NCI-H460 (cell line): ENCODE results near the gene DNPEP. TPM values are rescaled to one million over a fixed set of nuclear protein-coding genes. Genes with fewer than 3 reads are reported as not detected.
"Not testable (repeated sequence)": the region's sequence is repeated elsewhere in the genome, so short reads cannot be mapped to it uniquely, and the experiment has no call there.

Experiments used
- DNase-seq: peaks from one replicate; pipeline ENCODE4 v3.0.0-alpha.2; 2016; ENCODE audit warnings: low read depth; ENCODE audit errors: extremely low read depth
- total RNA-seq: library from RNA; depleted of rRNA; stranded (reverse); fragments of >200 nt; shearing (Covaris generic); gene quantifications from 2 replicates; pipeline ENCODE4 v1.2.3, GENCODE V29; 2014

The DNPEP gene
- total RNA-seq, 1 experiment from 2014 or later: 50.8 TPM

DNA sequence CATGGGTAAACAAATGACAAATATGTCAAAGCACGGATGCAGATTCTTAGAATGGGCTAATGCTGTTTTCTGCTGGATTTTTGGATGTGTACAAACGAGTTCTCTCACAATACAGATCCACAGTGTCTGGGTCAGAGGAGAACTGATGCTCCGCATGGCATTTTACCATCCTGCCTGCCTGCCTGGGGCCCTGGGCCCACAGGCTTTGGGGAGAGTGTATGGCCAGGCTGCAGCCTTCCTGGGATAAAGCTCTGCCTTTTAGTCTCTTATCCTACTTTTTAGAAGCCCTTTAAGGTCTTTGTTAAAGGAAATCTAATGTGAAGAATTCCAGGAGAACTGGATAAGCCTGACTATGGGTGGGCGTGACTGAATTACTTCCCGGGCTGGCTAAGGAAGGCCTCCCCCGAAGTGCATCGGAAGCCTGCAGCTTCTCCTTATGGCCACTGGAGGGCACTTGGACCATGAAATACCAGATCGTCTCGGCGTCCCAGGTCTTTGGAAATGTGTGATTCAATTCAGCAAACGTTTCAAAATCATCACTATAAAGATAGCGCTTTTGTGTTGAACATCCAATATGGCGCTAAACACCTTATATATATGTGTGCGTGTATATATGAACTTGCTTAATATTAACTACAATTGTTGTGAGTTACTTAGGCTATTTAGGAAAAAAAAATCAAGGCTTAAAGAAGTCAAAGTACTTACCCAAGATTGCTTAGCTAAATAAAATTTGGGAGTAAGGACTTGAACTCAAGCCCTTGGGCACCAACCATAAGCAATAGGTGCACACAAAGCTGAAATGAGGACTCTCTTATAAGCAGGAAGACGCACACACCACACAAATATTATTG lies 15.2 kb upstream of the DNPEP start:
- peak; percentile 71 for DNase-seq

DNA sequence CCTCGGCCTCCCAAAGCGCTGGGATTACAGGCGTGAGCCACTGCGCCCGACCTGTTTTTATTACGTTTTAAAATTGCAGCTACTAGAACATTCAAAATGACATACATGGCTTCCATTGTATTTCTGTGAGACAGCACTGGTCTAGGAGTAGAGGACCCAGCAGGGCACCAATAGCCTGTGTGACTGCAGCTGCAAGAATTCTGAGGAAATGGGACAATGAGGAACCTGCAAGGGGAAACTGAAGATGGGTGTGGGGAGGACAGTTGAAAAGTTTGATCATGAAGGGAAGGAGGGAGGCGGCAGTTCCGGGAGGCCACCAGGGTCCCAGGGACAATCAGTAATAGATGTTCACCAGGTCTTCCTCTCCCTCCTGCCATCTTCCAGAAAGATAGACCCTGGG lies 13.9 kb upstream of the DNPEP start:
- no peak for DNase-seq

DNA sequence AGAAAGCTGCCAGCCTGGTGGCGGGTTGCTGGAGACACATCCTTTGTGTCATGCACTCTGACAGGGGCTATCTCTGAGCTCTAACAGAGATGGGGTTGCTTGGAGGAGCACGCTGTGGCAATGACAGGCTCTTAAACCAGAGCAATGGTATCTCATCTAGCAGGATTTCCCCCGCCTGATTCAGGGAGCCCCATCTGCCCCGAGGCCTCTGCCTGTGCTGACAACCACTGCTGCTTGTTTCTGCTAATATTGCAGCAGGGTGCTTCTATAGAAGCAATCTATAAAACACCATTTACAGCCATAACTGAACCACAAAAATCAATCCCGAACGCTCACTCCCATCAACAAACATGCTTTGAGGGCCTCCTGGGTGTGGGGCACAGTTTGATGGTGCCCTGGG lies 12.8 kb upstream of the DNPEP start:
- DNase-seq: no peak

DNA sequence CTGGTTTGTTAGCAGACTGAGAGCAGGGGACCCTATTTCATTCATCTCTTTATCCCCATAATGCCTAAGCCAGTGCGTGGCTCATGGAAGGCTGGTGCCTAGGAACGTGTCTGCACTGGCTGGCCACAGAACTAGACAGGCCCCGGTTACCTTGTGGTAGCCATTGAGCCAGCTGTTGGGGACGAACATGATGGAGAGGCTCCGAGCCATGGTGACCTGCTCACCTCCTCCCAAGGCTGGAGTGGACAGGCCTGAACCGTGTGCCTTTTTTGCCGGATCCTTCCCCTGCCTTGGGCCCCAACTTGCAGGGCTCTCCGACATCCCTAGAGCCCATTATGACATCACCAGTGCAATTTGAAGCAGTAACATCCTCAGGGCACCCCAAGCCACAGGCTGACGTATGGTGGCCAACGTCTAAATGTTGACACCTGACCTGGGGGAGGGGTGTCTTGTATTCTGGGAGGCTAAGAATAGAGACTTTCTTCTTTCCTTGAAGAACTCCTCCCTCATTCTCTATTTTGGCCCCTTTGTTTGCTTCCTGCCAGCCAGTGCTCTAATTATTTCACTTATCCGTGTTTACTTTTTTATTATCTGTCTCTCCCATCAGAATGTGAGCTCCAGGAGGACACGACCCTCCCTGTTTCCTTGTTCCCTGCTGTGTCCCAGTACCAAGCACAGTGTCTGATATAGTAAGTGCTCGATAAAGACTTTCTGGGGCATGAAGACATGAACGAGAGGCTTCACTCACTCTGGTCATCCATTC lies 12.2 kb upstream of the DNPEP start:
- DNase-seq: no peak

DNA sequence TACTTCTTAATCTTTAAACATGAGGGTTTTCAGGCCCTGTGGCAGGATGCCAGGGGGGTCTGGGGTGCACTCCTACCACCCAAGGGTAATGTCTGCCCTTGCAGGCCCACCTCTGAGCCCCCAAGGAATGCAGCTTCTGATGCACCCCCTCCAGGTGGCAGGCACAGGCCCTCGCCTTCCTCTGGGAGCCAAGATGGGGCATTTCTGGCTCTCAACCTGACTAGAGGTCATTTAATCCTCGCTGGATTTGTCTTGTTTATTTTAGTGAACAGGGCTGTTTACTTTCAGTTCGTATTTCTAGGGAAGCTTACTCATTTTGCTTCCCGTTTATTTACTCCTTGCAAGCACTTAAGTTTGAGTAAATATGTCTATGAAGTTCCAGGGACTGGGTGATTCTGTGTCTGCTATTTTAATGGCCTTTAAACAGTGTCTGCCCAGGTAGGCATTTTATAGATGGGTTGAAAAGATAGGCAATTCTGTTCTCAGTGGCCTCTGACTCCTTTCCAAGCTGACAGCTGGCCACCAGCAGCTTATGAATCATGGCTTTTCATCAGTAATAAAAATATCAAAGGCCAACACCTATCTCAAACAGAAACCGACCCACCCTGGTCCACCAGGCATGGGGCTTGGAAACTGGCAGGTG lies 11.1 kb upstream of the DNPEP start:
- DNase-seq: no peak

DNA sequence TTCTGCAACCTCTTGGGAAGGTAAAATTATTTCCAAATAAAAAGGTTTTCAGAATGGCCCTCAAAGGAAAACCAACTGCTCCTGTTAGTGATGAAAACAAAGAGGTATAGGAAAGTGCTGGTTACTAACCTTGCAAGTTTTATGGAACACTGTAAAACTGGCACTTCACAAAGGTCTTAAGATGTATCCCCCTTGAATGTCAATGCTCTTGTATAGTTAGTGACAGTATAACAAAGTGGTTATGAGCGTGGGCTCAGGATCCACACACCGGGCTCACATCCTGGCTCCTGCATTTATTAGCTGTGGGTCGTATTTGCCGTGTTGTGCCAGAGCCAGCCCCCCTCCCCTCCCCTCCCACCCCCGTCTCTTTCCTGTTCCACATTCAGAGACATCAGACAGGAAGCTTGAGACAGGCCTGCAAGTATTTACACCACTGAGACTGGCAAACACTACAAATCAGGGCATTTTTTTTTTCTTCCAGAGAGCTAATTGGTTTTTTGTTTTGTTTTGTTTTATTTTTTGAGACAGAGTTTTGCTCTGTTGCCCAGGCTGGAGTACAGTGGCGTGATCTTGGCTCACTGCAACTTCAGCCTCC lies 9.2 kb upstream of the DNPEP start:
- DNase-seq: no peak

DNA sequence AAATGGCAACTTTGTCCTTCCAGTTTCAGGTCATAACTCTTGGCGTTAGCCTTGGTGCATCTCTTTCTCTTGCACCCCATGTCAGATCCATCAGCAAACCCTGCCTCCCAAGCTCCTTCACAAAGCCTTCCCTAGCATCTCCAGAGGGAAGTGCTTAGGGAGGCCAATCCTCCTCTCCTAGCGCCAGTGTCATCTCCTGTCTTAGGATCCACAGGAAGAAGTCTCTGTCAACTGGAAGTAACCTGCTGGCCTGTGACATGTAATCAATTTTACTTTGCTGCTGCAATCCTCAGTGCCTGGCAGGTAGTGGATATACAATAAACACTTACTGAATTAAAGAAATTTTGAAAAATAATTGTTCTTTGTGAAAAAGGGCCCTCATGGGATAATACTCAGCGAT lies 7.9 kb upstream of the DNPEP start:
- no peak for DNase-seq

DNA sequence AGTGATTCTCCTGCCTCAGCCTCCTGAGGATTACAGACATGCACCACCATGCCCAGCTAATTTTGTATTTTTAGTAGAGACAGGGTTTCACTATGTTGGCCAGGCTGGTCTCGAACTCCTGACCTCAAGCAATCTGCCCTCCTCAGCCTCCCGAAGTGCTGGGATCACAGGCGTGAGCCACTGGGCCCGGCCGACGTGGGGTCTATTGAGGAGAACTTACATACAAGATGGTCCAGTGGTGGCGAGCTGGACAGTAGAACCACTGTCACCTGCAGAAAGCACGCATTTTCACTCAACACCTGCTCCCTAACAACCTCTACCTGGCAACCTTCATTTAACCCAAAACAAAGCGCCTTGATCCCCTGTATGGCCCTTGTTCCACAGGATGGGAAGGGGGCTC lies 7.3 kb upstream of the DNPEP start:
- not testable (repeated sequence) for DNase-seq

DNA sequence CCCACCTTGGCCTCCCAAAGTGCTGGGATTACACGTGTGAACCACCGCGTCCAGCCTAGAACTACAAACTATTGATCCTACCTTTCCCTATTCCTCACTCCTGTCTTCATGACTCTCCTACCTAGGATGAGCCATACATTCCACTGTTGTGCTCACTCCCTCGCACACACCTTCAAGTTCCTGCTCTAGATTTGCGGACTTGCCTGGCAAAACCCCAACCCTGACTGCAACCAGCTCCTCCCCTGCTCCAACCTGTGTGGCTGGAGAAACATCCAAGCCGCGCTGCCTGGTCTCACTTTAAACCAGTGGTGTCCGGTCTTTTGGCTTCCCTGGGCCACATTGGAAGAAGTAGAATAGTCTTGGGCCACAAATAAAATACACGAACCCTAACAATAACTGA lies 5.0 kb upstream of the DNPEP start:
- DNase-seq: no peak

DNA sequence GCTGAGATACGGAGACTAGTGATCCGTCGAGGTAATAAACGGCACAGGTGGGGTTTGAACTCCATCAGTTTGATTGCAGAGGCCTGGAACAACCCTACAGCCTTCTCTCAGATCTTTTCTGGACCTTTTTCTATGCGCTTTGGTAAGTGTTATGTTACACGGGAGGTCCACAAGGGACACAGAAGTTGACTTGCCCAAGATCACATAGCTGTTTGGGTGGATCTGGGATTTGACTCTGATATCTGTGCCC lies 1.1 kb upstream of the DNPEP start:
- no peak for DNase-seq

DNA sequence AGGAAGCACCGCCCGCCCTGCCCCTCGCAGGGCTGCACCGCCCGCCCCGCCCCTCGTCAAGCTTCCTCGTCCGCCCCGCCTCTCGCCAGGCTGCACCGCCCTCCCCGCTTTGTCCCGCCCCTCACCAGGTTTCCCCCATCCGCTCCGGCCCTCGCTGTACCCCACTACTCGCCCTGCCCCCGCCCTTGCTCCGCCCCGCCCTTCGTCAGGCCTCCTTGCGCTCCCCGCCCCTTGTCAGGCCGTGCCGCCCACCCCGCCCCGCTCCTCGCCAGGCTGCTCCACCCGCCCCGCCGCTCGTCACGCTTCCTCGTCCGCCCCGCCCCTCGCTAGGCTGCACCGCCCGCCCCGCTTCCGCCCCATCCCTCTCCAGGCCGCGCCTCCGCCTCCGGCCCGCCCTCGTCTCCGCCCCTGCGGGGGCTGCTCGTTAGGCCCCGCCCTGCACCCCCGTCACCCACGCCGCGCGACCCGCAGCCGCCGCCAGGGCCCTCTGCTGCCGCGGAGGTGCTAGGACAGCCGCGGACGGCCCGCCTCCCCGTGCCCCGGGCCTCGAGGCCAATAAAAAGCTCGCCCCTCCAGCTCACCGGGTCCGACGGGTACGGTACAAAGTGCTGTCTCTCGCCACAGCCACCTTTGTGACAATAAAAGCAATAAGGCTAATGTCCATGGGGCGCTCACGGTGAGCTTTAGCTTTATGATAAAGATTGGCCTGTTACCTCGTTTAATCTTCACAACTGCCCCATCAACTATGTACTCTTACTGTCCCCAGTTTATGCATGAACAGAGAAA lies 602 bp upstream of the DNPEP start:
- DNase-seq: peak; percentile 93

DNA sequence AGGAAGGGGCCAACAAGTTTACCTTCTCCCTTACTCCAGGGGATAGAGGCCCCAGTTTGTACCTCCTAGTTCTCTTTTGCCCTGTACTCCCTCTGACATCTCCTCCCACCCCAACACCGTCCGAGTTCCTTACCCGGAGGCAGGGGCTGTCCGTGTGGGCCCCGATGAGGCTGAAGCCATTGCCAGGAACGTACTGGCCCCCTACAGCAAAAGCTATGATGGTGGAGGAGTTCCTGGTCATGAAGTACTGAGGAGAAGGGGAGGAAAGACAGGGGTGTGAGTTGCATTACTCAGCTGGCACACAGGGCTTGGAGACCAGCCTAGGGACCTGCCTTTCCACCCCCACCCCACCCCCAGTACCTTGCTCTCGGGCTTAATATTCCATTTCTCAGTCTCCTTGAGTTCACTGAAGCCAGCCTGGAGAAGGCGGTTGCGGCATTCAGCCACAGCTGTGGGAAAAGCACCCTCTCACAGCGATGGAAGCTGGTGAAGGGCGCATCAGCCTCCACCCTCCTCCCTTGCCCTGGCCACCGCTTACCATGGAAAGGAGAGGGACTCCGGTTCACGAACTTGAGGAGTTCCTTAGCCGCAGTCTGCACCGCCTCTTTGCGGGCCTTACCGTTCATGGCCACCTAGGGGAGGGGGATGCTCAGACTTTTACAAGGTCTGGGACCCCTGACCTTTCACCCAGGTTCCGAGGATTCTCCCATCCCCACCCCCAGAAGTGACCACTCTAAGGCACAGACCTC lies 1.0 kb downstream of the DNPEP start:
- no peak for DNase-seq

DNA sequence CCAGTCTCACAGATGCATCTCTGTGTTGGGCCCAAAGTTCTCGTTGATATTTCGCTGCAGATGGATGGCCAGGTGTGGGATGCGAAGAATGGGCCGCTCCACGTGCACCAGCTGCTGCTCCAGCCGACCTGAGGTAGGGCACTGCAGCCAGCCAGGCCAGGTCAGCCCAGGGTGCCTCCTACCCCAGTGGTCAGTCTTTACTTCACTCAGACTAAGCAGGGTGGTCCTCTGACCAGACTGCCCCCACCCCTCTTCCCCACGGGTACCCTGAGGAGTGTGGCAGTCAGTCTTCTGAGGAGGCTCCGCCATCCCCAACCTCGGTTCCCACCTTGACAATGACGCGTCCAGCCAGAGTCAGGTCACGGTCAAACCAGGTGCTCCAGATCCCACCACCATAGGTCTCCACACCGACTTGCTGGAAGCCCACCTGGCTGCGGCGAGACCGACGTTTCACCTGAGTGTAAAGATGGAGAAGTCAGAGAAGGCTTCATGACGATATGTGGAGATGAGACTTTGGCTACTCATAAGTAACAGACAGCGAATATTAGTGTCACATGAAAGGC lies 1.7 kb downstream of the DNPEP start:
- DNase-seq: no peak

DNA sequence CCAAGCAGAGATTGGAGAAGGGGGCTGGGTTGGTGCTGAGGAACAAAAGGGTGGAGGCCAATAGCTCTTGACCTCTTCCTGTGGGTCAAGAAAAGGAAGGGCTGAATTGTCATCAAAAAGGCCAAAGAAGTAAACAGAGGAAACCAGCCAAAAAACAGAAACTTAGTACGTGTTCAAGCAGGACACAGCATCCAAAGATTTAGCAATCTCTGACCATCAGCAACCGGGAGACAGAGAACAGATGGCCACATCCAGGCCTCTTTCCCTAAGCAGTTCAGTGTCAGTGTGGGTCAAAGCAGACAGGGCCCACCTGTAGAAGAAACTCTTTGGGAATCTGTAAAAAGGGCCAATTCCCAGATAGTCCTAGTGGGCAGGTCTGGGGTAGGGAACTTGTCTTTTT lies 2.9 kb downstream of the DNPEP start:
- no peak for DNase-seq

DNA sequence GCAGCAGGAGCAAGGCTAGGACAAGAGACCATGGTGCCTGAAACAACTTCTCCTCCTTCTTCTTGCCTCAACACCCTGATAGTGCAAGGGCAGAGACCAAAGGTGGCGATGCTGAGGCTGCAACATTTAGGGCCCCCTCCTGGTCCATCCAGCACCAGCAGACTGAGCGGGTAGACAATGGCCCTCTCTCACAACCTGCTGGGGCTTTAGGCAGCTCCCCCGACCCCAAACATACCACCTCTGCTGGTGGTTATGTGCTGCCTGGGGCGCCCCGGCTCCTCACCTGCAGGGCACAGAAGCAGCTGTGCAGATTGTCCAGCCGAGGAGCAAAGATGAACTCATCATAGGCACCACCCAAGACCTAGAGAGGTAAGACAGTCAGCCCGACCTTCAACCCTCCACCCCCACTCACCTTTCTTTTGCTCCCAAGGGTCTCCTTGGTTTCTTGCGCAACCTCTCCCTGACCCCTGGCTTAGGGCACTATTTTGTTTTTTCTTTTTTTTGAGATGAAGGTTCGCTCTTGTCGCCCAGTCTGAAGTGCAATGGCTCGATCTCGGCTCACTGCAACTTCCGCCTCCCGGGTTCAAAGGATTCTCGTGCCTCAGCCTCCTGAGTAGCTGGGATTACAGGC lies 3.5 kb downstream of the DNPEP start:
- DNase-seq: no peak

DNA sequence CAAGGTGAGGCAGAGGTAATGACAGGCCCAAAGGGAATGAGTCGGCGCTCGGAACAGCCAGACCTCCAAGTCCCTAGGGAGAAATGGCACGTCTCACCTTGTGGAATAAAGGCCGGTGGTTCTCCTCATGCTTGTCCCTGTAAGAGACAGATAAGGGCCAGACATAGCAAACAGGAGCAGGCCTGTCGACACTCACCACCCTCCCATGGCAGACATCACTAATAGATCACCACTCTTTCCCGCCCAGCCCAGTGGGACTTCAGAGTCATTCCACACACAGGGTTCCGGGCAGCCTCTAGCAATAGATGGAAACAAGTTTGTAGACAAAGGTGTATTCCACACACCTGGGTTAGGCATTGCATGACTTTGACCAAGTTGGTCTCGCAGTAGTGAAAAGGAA lies 6.3 kb downstream of the DNPEP start:
- DNase-seq: no peak

DNA sequence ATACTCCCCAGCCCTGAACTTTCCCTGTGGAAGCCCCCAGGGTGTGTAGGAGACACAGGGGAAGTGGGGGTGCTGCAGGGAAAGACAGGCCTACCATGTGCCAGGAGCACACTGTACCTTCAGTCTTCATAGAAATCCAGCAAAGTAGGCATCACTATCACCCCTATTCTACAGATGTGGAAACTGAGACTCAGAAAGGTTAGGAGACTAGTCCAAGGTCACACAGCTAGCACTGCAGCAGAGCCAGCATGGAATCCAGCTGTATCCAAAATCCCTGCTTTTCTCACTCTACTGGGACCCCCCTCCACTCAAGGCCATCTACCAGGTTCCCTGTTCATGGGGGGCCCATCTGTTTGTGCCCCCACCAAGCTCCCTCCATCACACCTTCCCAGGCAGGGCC lies 6.8 kb downstream of the DNPEP start:
- no peak for DNase-seq

DNA sequence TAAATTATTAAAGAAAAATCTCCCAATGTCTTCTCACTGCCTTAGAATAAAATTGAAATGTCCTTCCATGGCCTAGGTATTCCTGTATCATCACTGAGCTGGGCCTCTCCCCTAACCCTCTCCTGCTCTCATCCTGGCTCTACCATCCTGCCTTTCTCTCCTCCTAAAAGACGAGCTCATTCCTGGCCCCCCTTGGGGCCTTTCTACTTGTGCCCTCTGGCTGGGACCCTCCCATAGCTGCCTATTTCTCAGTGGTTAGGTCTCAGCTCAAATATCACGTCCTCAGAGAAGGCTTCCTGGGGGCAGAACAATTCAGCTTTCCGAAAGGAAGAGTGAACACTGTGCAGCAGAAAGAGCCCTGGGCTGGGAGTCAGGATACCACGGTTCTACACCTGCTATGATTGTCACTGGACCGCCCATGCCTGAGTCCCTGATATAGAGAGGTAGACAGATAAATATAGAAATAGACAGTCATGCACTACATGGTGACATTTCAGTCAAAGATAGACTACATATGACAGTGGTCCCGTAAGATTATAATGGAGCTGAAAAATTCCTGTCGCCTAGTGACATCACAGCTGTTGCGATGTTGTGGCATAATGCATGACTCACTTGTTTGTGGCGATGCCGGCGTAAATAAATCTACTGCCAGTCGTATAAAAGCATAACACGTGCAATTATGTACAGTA lies 9.4 kb downstream of the DNPEP start:
- no peak for DNase-seq

DNA sequence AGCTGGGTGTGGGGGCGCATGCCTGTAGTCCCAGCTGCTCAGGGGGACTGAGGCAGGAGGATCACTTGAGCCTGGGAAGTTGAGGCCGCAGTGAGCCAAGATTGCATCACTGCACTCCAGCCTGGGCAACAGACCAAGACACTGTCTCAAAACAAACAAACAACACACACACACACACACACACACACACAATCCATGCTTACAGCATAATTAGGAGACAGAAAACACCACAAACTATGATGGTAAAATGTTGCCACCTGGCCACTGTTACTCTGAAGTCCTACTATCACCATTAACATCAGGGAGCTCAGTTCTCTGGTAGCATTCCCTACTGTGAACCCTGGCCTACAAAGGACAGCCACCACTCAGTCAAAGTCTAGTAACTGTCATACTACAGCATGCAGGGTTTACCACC lies 18.3 kb downstream of the DNPEP start:
- DNase-seq: no peak
